WI38 (cell line): ENCODE measurements around the gene EIF5A.

Source experiments
- H3K4me3 ChIP-seq: 2 replicates; pipeline ENCODE4 v1.5.1; 2011; ENCODE audit warnings: low read depth, mild to moderate bottlenecking, control low read depth, low read length
- CTCF ChIP-seq: IDR thresholded peaks from 2 replicates; pipeline ENCODE4 v1.5.1; 2012; ENCODE audit warnings: low read depth, mild to moderate bottlenecking, control low read depth, low read length

The EIF5A gene

GRCh38 chr17:7324438-7324779, 17.0 kb downstream of the EIF5A start:
- no peak for TF ChIP-seq CTCF
- H3K4me3 ChIP-seq: no peak overlapping the region

GRCh38 chr17:7325031-7325528, 17.7 kb downstream of the EIF5A start:
- TF ChIP-seq CTCF: no peak

GRCh38 chr17:7326186-7326585, 18.8 kb downstream of the EIF5A start:
- no peak for TF ChIP-seq CTCF
- H3K4me3 ChIP-seq: no peak overlapping the region

More at GRCh38 chr17:7325031-7325528, 17.7 kb downstream of the EIF5A start:
- H3K4me3 ChIP-seq: no peak overlapping the region

GRCh38 chr17:7327056-7327455, 19.6 kb downstream of the EIF5A start:
- TF ChIP-seq CTCF: no peak
- H3K4me3 ChIP-seq: no peak overlapping the region

- TF ChIP-seq CTCF: no peak
- no peak overlapping the region for H3K4me3 ChIP-seq
Measured at GRCh38 chr17:7327501-7327900, 20.1 kb downstream of the EIF5A start.

GRCh38 chr17:7328009-7328408, 20.6 kb downstream of the EIF5A start:
- peak overlapping the region; percentile 84 for H3K4me3 ChIP-seq
- TF ChIP-seq CTCF: no peak

GRCh38 chr17:7328840-7329373, 21.5 kb downstream of the EIF5A start, which contains the start of gene NEURL4:
TSS of gene NEURL4 (minus strand) at chr17:7329335. CDS start at chr17:7329312, 23 bp downstream.
- H3K4me3 ChIP-seq: peak within 1 kb of the TSS; percentile 84
- no peak for TF ChIP-seq CTCF
